SK-N-MC (cell line): ENCODE results near the gene LENG9.
"Not testable (repeated sequence)": the region's sequence is repeated elsewhere in the genome, so short reads cannot be mapped to it uniquely, and the experiment has no call there.

Experiments used
- EZH2 ChIP-seq: fragments of 200-600 bp; sonication (generic); IDR thresholded peaks from one replicate; pipeline ENCODE4 v1.6.1; 2017; ENCODE audit warnings: antibody characterized with exemption
- POLR2AphosphoS5 ChIP-seq: IDR thresholded peaks from 2 replicates; pipeline ENCODE4 v1.6.1; 2012; ENCODE audit warnings: mild to moderate bottlenecking, low read depth, low read length, borderline replicate concordance

GRCh38 chr19:54508487-54508886 lies 44.9 kb upstream of the LENG9 start:
- not testable (repeated sequence) for TF ChIP-seq EZH2, POLR2AphosphoS5
